Spleen (tissue), 7 donors: ENCODE measurements around the gene SRCIN1.
"Not testable (repeated sequence)": the region's sequence is repeated elsewhere in the genome, so short reads cannot be mapped to it uniquely, and the experiment has no call there.

Experiments
- POLR2A ChIP-seq, 3 donors: fragments of 450-650 bp; IDR thresholded peaks; one replicate each; pipeline ENCODE4 v1.5.1; 2017; ENCODE audit warnings: antibody characterized with exemption in 3 of 3, mild to moderate bottlenecking in 1 of 3
- POLR2AphosphoS5 ChIP-seq, 3 donors: sonication (generic); formaldehyde crosslinking; IDR thresholded peaks; one replicate each; pipeline ENCODE4 v1.5.1; 2017; ENCODE audit warnings: antibody characterized with exemption in 3 of 3
- TF ChIP-seq, protein P1 (sequence below), 11 experiments: fragments of 200-600 bp in 7 of 11; fragments of 450-650 bp in 4 of 11; sonication (generic) in 4 of 11; IDR thresholded peaks in 8 of 11; conservative IDR thresholded peaks in 3 of 11; 1 replicate in 7 of 11; 2 replicates in 4 of 11; pipeline versions ENCODE4 v1.4.0 to v1.8.0; 2016 to 2021; ENCODE audit warnings: antibody characterized with exemption in 11 of 11, inconsistent platforms in 4 of 11, mild to moderate bottlenecking in 1 of 11
- donor health status: DM: no; HTN: no; CAD: no; lungs with moderate emphysema.
- donor health status: DM: no; HTN: no; CAD: no.
- donor health status: DM: no; HTN: no; CAD: no.

DNA sequence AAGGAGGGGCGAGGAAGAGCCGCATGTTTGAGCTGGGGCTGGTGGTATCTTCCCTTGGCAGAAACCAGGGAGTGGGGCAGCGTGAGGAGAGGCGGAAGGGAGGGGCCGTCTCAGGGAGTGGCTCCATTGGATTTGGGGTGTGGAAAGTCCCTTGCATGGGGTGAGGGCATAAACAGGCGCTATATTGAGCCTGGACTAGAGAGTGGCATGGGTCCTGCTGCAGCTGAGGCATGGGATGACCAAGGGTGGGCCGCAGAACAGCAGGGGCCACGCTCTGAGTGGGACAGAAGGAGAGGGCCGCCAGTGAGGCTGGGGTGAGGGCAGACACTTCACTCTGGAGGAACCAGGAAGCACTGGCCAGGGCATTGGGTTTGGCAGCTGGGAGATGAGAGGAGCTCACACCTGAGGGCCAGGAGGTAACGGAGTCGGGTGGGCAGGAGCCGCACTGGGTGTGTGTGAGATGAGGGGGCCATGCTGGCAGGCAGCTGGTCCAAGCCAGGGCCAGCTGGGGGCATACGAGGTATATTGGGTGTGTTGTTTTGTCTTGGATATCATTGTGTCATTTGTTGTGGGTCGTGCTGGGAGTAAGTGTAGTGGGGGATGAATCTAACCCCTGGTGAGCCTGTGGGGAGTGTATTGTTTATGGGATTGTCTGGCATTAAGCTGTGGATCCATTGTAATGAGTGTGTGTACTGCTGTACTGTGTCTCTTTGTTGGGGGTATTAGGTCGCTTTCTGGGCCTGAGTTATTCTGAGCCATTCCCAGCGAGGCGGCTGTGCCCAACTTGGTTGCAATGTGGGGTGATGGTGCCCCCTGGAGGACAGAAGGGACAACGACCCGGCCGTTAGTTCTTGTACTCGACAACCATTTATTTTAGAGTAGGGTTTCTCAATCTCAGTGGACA, 121.3 kb downstream of the SRCIN1 start:
- TF ChIP-seq, protein P1, sequence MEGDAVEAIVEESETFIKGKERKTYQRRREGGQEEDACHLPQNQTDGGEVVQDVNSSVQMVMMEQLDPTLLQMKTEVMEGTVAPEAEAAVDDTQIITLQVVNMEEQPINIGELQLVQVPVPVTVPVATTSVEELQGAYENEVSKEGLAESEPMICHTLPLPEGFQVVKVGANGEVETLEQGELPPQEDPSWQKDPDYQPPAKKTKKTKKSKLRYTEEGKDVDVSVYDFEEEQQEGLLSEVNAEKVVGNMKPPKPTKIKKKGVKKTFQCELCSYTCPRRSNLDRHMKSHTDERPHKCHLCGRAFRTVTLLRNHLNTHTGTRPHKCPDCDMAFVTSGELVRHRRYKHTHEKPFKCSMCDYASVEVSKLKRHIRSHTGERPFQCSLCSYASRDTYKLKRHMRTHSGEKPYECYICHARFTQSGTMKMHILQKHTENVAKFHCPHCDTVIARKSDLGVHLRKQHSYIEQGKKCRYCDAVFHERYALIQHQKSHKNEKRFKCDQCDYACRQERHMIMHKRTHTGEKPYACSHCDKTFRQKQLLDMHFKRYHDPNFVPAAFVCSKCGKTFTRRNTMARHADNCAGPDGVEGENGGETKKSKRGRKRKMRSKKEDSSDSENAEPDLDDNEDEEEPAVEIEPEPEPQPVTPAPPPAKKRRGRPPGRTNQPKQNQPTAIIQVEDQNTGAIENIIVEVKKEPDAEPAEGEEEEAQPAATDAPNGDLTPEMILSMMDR (IDR thresholded peaks at IDR 0.05 in 8 of 11, conservative IDR thresholded peaks at IDR 0.05 in 3 of 11): peak; percentile 41 to 85 (median 74)
- TF ChIP-seq POLR2AphosphoS5 (IDR thresholded peaks at IDR 0.05): peak in 1 of 3 donors; percentile 35
- not testable (repeated sequence) for TF ChIP-seq POLR2A (IDR thresholded peaks at IDR 0.05)
